CD4-positive, alpha-beta T cell treated with Interleukin-4 for 1 hour (primary cell): ENCODE measurements around the gene ACOXL.
A peak's percentile ranks its signal among the peaks of the same experiment; 100 is the strongest.
"Not testable (repeated sequence)": the region's sequence is repeated elsewhere in the genome, so short reads cannot be mapped to it uniquely, and the experiment has no call there.

ENCODE experiments used
- DNase-seq, 2 donors: peaks; one replicate each; pipeline ENCODE4 v3.0.0-alpha.2; 2020 to 2022

Gene ACOXL

DNA sequence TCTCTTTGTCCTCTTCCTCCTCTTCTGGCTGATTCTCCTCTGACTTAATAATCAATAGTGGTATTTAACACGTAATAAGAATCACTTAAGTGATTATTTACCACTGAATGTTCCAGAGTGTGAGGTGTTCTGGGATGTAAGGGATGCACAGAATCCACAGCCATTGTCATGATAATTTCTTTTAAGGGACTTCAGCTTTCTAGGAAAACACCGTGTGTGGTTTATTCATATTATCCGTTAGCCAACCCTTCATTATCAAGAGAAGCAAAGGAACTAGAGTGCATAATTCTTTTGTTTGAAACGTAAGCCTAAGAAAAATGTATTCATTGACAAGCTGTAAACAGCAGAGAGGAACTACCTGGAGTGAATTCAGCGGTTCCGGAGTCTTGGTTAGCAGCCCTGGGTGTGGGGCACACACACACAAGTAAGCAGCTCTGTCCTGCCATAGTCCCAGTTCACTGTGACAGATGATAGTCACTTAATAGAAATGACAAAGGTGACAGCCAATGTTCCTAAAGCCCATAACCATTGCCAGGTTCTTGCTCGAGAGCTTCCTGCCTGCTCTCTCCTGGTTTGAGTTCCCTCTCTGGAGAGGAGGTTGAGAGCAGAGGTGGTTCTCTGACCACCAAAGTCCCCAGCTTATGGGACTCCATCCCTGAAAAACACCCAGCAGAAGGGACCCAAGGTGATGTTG, 101.9 kb downstream of the ACOXL start:
- no peak for DNase-seq

DNA sequence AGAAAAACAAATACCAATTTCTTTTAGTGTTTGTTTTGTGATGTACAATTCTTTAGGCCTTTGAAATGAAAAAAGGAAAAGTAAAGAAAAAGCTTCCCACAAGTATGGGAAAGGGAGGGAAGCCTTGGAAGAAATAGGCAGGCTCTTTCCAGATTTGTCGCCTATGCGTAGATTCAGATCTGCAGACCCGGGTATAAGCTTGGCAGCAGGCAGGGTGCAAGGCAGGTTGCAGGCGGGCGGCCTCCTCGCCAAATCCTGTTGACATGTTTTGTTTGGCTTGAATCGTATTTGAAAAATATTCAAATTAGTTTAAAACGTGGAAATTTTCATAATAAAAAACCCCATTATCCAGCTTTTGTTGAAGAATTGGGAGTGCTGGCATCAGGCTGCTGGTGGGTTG, 104.3 kb downstream of the ACOXL start:
- DNase-seq = no peak

DNA sequence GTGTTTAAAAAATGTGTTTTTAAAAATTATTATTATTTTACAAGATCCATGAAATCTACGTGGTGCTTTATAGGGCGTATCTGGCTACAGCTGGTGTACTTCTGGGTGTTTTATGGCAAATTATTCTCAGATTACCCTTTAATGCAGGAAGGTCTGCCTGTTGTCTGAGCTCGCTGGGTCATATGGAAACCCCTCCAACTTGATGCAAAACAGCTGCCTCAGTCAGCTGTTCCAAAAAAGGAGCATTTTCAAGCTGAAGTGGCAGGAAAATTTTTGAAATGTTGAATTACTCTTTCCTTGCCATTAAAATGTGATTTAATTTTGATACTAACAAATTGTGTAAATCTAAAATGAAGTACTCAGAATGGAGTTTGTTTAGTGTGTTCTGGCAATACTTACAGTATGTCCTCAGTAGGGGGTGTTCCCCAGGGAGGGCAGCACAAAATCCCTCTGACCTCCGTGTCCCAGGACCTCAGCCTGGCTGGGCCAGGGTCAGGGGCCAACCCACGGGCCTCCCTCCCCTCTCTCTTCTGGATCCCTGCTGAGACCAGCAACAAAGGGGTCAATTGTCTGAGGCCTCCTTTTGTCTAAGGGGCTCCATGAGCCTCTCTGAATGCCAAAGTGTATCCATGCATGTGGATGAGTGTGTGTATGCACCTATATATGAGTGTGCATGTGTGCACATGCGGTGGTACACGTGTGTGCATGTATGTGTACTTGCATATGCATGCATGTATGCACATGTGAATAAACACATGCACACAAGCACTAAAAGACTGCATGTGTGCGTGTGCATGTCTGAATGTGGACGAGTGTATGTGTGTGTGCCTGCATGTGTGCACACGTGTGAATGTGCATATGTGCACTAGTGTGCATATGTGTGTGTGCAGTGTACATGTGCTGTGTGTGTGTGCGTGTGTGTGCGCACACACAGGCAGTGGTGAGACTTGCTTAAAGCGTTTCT, 105.4 kb downstream of the ACOXL start:
- DNase-seq = no peak

DNA sequence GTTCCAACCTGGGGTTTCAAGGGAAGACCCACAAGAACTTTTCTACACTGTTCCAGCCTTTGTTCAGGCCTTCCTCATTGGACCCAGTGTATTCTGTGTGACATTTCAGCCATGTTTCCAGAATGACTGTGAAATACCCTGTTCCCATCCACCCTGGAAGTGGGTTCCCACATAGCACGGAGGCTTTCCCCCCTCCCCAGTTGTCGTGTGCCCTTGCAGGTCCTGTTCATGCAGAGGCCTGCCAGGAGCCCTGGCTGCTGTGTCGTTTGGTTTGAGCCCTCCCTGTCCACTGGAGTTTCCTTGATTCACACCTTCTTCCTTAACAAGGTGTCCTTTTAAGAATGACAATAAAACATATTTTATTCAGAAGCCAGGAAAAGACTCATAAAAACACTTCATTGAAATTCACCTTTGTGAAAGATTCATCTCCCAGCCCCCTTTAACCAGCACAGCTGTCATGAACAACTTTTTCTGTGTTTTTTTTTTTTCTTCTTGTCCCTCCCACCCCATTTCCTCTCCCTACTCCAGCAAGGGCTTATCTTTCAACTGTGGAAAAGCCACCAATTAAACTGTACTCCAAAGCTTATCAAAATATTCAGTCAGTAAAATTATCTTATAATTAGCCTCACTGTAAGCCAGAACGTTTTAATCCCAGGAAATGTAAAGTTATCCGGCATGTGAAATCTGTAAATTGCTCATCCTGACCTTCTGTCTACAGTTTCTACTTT, 106.4 kb downstream of the ACOXL start:
- no peak for DNase-seq

DNA sequence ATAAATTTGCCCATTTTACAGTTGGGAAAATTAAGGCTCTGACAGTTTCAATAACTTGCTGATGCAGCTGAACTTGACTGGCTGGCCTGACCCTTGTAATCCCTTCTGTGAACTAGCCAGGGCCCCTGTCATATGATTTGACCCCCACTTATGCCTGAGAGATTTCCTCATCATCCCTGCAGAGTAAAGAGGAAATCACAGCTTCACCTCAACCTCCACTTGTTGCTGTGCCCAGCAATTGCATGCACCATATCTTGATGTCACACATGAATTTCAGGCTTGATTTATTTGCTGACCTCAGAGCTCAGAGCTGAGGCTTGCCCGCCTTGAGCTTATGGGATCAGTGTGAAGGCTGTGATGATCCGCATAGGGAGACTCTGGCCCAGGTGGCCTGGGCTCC, 108.1 kb downstream of the ACOXL start:
- no peak for DNase-seq

DNA sequence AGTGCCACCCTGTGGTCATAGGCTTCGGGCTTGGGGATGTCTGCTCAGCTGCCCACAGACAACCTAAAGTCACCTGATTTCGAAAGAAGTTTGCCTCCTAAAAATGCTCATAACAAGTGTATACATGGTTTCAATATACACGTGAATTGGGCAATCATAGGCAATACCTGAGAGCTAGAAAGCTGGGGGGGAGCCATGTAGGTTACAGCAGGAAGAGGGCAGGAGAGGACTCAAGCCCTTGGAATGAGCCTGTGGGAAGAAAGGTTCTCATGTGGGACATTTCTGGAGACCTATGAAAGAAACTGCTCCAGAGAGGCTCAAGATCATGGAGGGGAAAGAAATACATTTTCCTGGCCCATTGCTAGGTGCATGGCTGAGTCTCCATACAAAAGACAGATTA, 109.7 kb downstream of the ACOXL start:
- no peak for DNase-seq

DNA sequence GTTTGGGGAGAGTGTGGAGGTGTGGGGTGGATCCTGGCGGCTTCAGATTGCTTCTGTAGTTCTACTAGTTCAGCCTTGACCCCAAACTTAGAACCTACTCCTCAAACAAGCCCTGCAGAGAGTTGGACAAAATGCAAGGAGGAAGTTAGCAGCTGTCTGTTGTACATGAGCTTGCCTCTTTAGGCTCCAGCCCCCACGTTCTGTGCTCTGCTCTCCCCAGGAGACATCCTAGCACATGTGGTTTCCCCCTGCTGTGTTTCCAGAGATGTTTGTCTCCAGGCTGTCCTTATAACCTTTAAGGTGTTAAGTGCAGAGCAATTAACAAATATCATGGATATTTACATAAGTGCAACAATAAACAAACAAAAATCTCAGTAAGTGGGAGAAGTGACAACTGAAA, 111.1 kb downstream of the ACOXL start:
- DNase-seq = no peak

DNA sequence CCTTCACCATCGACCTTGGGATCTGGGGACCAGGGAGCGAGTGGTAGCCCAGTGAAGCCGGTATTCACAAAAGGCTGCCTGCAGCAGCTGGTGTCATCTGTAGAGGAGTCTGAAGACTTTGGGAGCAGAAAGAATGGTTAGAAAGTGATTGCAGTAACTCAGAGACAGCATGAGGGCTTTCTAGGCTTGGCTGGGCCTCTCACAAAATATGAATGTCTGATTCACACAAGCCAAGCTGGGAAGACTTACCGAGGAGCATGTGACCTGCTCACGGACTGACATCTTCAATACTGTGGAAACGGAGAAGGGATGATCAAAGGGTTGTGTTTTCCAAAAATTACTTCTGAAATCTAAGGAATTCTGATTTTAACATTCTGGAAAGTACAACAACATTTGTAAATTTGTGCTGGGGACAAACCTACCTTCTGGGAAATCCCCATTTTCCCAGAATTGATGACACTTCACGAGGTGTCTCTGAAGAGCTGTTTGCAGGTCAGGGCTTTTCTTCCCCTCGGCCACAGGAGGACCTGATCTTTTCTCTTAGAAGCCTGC, 111.7 kb downstream of the ACOXL start:
- no peak for DNase-seq

DNA sequence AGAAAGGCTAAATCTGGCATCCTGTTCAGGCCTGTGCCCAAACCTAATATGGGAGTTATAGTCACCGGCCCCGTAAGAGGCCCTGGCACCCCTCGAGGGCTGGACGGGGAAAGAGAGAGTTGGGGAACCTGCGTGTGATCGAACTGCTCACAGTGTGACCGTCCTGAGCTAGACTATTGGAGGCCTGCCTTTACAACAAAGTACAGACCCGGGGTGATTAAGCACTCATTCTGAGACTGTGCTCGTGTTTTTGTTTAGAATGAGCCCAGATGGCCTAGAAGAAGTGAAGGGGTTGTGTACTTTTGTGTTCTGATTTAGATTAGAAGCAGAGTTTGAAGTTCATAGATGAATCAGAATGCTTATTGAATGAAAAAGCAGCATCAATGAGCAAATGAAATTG, 115.3 kb downstream of the ACOXL start:
- DNase-seq = no peak

DNA sequence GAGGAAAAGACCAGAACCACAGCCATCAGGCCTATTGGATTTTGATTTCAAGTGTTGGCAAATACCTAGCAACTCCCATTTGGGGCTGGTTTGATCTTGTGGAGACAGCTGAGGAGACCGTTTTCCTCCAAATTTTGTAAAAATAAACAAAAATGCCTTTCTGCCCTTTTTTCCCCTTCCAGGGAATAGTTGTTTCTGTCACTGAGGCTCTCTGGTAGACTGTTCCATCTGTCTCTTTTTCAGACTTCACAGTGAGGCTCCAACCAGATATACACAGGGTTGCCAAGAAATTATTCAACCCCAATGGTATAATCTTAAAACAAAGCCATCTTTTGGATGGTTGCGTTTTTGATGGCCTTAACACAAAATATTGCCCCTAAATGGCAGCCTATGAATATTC, 115.7 kb downstream of the ACOXL start:
- DNase-seq = no peak

DNA sequence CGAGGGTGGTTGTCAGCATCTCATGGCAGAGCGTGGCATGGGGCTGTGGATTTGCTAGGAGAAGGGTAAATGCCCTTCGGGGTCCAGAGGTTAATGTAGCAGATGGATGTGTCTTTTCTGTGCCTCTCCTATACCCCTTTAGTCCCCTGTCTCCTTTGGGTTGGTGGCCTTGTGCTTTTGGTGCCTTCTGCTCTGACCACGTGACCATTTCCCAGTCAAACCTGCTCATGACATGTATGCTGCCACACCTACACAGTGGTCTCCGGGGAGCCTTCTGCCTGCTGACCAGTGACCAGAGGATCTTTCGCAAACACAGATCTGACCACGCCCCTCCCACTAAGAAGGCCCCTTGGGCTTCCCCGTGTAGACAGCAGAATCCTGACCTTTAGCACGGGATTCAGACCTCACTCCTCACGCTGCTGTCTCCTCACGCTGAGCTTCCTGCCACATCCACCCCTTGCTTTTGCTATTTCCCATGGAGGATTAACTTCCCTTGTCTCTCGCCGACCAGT, 116.2 kb downstream of the ACOXL start:
- DNase-seq = no peak

DNA sequence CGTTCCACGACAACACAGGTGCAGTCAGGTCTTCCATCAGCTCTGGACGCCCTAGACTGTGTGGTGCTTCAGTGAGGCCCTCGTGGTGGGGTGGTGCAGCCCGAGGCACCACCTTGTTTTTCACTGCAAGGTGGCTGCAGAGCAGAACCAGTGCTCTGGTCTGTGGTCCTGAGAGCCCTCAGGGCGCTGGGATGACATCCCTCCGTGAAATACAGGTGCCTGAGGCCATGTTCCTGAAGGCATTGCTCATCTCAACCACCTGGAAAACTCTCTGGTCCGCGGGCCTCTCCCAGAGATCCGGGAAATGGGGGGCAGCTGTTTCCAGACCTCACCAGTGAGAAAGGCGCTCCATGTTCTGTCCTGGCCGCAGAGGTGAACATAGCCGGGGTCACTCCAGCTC, 119.2 kb downstream of the ACOXL start:
- no peak for DNase-seq

DNA sequence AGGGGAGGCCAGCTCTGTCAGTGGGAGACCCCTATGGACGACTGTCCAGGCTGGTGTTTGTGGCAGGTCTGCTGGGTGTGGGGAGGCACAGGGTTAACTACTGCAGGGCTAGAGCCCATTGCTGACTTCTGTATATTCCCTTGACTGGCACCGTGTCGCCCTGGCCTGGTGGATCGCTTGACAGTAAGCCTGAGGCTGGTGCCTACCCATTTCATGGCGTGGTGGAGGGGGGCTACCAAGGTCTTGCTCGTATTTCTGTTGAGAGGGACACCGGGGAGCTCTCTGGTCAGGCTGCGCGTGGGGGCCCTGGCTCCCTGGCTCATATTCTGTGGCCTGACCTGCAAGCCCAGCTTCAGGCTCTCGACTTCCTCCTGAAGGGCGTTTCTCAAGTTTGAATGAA, 119.7 kb downstream of the ACOXL start:
- no peak for DNase-seq

DNA sequence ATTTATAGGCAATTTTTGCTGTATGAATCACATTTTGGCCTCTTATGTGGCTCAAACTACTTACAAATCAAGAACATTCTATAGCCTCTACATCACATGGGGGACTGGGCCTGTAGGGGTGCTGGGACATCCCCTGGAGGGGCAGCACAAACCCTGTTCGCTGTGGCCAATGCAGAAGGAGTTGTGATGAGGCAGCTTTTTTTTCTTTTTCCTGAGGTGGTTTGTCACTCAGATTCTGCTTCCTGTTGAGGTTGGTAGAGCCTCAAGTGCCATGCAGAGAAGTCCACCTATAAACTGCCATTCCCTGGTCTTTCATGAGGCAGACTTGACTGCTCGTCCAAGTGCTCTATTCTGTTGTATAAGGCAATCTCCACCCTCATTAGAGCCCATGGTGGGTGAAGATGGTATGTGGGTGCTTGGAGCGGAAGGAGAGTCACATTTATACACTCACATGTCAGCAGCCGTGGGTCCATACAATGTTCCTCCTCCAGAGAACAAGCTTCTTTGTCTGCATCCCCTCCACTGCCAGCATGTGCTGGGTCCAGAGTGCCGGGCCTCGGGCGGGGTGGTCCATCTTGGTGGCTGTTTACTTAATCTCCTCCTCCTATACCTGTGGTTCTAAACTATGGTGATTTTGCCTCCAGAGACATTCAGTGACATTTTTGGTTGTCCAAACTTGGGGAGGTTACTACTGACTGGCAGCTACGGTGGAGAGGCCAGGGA, 120.3 kb downstream of the ACOXL start:
- peak; percentile 72 to 76 for DNase-seq

DNA sequence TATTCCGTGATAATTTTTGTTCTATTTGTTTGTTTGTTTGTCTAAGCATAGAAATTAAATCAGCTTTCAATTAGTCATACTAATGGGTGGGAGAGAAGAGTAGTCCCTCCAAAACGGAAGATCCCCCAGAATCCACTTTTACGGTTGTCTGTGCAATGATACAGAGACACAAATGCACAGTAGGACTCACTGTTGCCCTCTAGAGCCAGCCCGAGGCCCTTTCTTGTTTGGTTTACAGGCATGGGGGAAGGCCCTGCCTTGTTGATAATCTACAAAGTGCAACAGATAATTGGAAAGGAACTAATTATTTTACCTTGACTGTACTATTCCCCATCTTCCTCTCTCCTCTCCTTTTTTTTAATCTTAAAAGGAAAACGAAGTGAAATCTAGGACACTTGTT, 121.1 kb downstream of the ACOXL start:
- DNase-seq = peak; percentile 65 to 67

DNA sequence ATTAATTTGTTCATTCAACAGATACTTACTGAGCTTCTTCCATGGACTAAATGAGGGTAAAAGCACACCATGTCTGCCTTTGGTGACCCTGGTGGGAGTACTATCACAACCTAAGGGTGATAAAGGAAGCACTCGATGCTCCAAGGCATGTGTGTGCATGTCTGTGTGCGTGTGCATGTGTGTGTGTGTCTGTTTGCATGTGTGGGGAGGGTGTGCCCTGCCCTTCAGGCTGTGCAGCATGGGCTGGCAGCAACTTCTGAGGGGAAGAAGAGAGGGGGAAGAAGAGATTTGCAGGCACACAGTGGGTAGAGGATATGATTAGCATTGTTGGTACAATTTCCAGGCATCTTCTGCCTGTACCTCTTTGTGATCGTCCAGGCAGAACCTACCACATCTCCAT, 121.6 kb downstream of the ACOXL start:
- no peak for DNase-seq

DNA sequence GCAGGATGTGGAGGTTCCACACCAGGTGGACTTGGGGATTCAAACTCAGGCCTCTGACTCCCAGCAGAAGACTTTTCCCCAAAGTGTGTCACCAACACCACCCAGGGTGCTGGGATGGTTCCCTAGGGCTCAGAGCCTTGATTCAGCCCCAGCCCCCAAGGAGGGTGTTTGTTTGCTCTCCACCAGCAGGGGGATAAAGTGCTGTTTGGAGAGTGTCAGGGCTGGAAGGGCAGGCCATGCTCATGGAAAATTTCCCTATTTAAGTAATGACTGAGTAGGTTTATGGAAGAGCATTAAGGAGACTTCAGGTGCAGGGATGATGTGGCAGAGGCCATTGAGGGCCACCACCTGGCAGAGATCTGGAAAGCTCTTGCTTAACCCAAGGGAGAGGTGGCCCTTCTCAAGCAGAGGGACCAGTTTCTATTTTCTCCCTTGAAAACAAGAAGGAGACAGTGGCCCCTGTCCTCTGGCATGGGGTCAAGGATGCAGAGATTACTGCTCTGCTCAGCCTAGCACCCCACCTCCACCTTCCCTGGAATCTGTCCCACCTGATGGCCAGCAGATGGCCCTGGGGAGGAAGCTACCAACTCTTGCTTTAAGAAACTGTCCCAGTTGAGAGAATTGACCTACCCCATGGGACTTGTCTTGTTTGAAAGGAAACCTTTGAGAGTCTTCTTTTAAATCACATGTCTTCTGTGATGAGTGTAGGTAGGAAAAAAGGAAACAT, 122.1 kb downstream of the ACOXL start:
- DNase-seq = peak in 1 of 2 donors; percentile 14

DNA sequence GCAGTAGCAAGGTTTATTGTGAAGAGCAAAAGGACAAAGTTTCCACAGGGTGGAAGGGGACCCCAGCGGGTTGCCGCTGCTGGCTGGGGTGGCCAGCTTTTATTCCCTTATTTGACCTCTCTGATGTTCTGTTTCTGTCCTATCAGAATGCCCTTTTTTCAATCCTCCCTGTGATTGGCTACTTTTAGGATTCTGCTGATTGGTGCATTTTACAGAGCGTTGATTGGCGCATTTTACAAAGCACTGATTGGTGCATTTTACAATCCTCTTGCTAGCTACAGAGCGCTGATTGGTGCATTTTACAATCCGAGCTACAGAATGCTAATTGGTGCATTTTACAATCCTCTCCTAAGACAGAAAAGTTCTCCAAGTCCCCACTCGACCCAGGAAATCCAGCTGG, 123.5 kb downstream of the ACOXL start:
- DNase-seq = not testable (repeated sequence)

DNA sequence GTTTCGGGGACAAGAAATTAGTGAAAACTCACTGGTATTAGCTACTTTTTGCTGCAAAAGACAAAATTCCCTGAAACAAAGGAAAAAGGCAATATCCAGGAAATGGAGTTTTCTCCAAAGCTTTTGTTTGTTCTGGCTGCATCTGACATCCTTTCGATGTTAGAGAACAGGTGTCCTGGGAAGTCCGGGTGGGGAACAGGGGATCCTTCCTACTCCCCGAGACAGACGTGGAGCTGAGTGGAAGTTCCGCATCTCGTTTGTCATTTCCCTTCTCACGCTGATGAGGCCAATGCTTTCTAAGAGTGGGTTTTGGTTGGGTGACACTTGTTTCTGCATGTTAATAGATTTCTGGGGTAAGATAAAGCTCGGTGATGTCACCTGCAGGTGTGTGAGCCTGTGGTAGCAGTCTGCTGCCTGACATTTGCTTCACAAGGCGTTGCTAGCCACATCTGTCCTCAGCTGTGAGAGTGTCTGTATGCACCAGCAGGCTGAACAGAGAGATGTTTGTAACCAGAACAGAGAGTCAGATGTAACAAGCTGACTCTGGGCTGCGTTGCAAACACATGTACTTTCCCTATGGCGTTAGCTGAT, 125.9 kb downstream of the ACOXL start:
- peak; percentile 87 to 88 for DNase-seq

DNA sequence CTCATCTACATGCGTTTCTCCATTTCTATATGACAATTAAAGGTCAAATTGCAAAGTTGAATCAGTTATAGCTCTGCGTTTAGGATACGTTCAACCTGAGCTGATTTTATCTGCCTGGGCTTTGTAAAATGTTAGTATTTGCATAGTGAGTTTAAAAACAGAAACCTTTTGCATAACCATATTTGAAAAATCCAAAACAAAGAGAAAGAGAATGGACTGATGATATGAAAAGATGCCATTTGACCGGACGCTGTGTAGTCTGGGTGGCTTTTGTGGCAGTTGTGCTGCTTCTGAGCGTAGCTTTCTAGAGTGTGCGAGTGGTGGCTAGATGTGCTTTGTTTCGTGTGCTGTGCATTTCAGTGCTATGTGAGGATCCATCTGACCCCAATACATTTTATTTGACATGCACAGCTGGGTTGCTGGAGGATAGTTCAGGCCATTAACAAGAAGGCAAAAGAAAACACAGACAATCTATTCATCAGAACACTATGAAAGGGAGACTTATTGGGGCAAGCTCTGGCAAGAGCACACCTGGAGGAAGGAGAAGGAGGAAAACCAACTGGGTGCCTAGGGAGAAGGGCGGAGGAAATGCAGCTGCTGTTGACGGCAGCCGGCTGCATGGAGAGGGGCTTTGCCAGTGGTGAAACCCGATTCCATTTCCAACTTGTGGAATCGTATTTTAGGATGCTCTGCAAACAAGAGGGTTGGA, 126.8 kb downstream of the ACOXL start:
- peak in 1 of 2 donors; percentile 14 for DNase-seq
